SK-N-SH treated with all-trans-retinoic acid at 6 μM for 48 hours (cell line): ENCODE measurements around the gene HOXD11.

Experiments
- BACH2 ChIP-seq: fragments of 250-450 bp; sonication (Bioruptor Pico); IDR thresholded peaks from 2 replicates; pipeline ENCODE4 v1.9.0; 2021; ENCODE audit warnings: mild to moderate bottlenecking, borderline replicate concordance
- CREB5 ChIP-seq: fragments of 250-450 bp; sonication (Bioruptor Pico); IDR thresholded peaks from 2 replicates; pipeline ENCODE4 v1.5.1; 2020; ENCODE audit warnings: low read depth, mild to moderate bottlenecking, moderate library complexity
- ESRRG ChIP-seq: fragments of 250-450 bp; sonication (Bioruptor Pico); IDR thresholded peaks from 2 replicates; pipeline ENCODE4 v1.6.1; 2021; ENCODE audit warnings: mild to moderate bottlenecking
- POU6F1 ChIP-seq: fragments of 250-450 bp; sonication (Bioruptor Pico); IDR thresholded peaks from 2 replicates; pipeline ENCODE4 v1.8.0; 2021; ENCODE audit warnings: low read depth, mild to moderate bottlenecking, moderate library complexity, borderline replicate concordance
- PPARA ChIP-seq: fragments of 250-450 bp; sonication (Bioruptor Pico); IDR thresholded peaks from 2 replicates; pipeline ENCODE4 v1.5.0; 2020; ENCODE audit warnings: mild to moderate bottlenecking, borderline replicate concordance
- TCF4 ChIP-seq: fragments of 250-450 bp; sonication (Bioruptor Pico); IDR thresholded peaks from 2 replicates; pipeline ENCODE4 v1.8.0; 2021; ENCODE audit warnings: mild to moderate bottlenecking, moderate library complexity, borderline replicate concordance
- ZC3H10 ChIP-seq: fragments of 250-450 bp; sonication (Bioruptor Pico); IDR thresholded peaks from 2 replicates; pipeline ENCODE4 v1.5.1; 2021; ENCODE audit warnings: mild to moderate bottlenecking, moderate library complexity
- ZFP30 ChIP-seq: fragments of 450-650 bp; formaldehyde crosslinking; IDR thresholded peaks from 2 replicates; pipeline ENCODE4 v1.5.0; 2022; ENCODE audit warnings: mild to moderate bottlenecking, moderate library complexity
- ZNF8 ChIP-seq: fragments of 450-650 bp; formaldehyde crosslinking; IDR thresholded peaks from 2 replicates; pipeline ENCODE4 v1.5.0; 2020; ENCODE audit warnings: mild to moderate bottlenecking, moderate library complexity
- TF ChIP-seq, protein P1 (sequence below): fragments of 250-450 bp; sonication (Bioruptor Pico); IDR thresholded peaks from 2 replicates; pipeline ENCODE4 v1.8.0; 2020; ENCODE audit warnings: mild to moderate bottlenecking, moderate library complexity, borderline replicate concordance

DNA sequence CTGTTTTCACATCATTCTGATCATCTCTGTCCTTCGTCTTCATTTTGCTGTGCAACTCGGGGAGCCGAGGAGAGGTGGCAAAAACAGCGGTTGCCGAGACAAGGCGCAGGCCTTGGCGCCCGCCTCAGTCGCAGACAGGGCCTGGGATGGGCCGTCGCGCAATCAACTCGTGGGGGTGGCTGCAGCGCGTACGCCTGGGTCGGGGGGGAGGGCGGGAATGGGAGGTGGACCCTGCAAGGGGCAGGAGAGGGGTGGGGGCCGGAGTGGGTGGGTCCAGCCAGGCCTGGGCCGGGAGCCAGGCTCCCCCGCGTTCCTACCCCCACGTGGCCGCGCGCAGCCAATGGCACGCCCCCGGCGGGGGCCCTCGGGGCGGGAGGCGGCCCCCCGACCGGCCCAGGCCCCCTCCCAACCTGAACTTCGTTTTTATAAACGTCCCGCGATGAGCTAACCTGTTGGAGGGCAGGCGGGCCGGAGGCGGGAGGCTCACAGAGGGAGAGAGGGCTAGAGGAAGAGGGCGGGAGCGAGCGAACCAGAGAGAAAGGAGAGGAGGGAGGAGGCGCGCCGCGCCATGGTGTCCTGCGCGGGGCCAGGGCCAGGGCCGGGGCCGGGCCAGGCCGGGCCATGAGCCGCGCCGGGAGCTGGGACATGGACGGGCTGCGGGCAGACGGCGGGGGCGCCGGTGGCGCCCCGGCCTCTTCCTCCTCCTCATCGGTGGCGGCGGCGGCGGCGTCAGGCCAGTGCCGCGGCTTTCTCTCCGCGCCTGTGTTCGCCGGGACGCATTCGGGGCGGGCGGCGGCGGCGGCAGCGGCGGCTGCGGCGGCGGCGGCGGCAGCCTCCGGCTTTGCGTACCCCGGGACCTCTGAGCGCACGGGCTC, 14.6 kb upstream of the HOXD11 start, which contains the start of gene HOXD13:
- no peak for TF ChIP-seq ESRRG (CRISPR knock-in tag)
- TF ChIP-seq PPARA (CRISPR knock-in tag): no peak
- no peak for TF ChIP-seq ZNF8 (CRISPR knock-in tag)
- TF ChIP-seq POU6F1: no peak
- TF ChIP-seq, protein P1, sequence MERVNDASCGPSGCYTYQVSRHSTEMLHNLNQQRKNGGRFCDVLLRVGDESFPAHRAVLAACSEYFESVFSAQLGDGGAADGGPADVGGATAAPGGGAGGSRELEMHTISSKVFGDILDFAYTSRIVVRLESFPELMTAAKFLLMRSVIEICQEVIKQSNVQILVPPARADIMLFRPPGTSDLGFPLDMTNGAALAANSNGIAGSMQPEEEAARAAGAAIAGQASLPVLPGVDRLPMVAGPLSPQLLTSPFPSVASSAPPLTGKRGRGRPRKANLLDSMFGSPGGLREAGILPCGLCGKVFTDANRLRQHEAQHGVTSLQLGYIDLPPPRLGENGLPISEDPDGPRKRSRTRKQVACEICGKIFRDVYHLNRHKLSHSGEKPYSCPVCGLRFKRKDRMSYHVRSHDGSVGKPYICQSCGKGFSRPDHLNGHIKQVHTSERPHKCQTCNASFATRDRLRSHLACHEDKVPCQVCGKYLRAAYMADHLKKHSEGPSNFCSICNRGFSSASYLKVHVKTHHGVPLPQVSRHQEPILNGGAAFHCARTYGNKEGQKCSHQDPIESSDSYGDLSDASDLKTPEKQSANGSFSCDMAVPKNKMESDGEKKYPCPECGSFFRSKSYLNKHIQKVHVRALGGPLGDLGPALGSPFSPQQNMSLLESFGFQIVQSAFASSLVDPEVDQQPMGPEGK (CRISPR knock-in tag): no peak
- TF ChIP-seq BACH2 (CRISPR knock-in tag): no peak
- no peak for TF ChIP-seq ZFP30
- no peak for TF ChIP-seq CREB5 (CRISPR knock-in tag)
- no peak for TF ChIP-seq ZC3H10
- TF ChIP-seq TCF4: no peak
